ENCODE measurements around the gene AKAP13. TPM values are rescaled to one million over a fixed set of nuclear protein-coding genes. Genes with fewer than 3 reads are reported as not detected.

Gene AKAP13
- total and polyA plus RNA-seq, 2 of the 13 experiments (the other 11 are each of a cell fraction or from before 2014, with no cell fraction given), result 6.7 to 27.1 TPM

DNA sequence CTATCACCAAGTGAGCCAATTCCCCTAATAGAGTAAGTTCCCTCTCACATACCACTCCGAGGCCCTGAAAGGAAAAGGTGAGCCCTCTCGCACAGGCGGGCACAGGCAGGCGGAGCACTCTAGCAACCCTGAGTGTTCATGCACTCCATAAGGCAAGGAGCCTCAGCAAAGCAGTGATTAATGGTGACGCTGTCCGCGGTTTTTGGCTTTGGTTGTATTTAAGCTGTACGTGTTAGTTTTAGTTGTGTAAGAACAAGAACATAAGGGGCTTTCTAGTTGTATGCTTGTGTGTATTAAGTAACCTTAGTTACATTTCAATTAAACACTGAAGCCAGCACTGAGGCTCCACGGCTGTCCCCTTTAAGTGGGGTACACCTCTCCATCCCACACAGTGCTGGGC, 381.2 kb downstream of the AKAP13 start (continued):
- TF ChIP-seq, protein P1, sequence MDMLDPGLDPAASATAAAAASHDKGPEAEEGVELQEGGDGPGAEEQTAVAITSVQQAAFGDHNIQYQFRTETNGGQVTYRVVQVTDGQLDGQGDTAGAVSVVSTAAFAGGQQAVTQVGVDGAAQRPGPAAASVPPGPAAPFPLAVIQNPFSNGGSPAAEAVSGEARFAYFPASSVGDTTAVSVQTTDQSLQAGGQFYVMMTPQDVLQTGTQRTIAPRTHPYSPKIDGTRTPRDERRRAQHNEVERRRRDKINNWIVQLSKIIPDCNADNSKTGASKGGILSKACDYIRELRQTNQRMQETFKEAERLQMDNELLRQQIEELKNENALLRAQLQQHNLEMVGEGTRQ (IDR thresholded peaks at IDR 0.05; ENCODE audit: low read depth, low read length), result no peak
- TF ChIP-seq, protein P1 (CRISPR knock-in tag; IDR thresholded peaks at IDR 0.05; ENCODE audit: borderline replicate concordance), result no peak
- TF ChIP-seq ZNF83 (CRISPR knock-in tag; IDR thresholded peaks at IDR 0.05; ENCODE audit: borderline replicate concordance), result no peak
- TF ChIP-seq ZNF567 (CRISPR knock-in tag; IDR thresholded peaks at IDR 0.05; ENCODE audit: borderline replicate concordance), result no peak
- no peak for TF ChIP-seq EED (CRISPR knock-in tag; IDR thresholded peaks at IDR 0.05)
- no peak for TF ChIP-seq PRPF4 (IDR thresholded peaks at IDR 0.05; ENCODE audit: low read depth, low read length, poor library complexity, severe bottlenecking)
- no peak for TF ChIP-seq EEA1 (CRISPR knock-in tag; IDR thresholded peaks at IDR 0.05; ENCODE audit: borderline replicate concordance)
- TF ChIP-seq MAZ (IDR thresholded peaks at IDR 0.05; ENCODE audit: borderline replicate concordance, low read depth, low read length), result no peak
- TF ChIP-seq MAZ (CRISPR knock-in tag; IDR thresholded peaks at IDR 0.05; ENCODE audit: low read depth), result no peak
- no peak for TF ChIP-seq ATF7-NPFF (CRISPR knock-in tag; IDR thresholded peaks at IDR 0.05; ENCODE audit: low read depth)

DNA sequence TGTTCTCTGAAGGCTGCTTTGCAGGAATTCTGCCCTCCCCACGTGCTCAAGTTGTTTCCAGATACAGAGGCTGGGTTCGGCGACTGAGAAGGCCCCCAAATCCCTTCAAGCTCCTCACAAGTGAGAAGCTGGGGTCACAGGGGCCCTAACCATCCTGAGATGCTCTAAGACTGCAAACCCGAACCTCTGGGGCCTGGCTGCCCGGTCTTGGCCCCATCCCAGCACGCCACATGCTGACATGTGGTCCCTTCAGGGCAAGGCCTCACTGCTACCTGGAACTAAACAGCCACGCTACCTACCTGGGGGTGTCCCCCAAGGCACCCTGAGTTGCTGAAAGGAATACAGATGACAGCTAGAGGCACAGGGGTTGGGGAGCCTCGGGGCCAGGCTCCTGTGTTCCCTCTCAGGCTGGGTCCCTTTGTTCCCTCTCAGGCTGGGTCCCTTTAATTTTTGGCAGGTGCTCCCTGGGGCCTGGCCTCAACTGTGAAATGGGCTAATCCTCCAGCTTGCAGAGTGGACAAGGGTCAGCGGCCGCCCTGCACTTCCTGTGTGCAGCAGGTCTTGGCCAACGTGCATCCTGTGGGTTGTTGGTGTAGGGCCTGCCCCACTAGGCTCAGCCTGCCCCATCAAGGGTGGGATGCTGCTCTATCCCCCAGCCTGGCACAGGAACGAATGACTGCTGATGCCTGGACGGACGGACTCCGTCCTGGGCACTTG, 381.8 kb downstream of the AKAP13 start:
- Histone ChIP-seq H3K4me3 (replicated peaks in 1 of 3; ENCODE audit: insufficient read depth in 1 of 3, low read depth in 2 of 3, low read length in 3 of 3) (no peak overlapping the region), H3K27me3 (ENCODE audit: control insufficient read depth in 1 of 2, insufficient read depth in 2 of 2, low read length in 2 of 2) (no peaks in the 10 kb centered on the region), H4K20me1 (ENCODE audit: insufficient read depth, low read length) (no peaks in the 10 kb centered on the region), H3K4me2 (ENCODE audit: low read depth, low read length) (no peak overlapping the region), H2AFZ (ENCODE audit: low read length) (no peak overlapping the region), H3K79me2 (ENCODE audit: insufficient read depth, low read length) (no peaks in the 10 kb centered on the region), H3K9ac (ENCODE audit: insufficient read depth, low read depth, low read length) (no peak overlapping the region), H3K9me3 (ENCODE audit: low read length) (no peaks in the 10 kb centered on the region), H3K27ac (ENCODE audit: extremely low read length, insufficient read depth, low read length) (no peak overlapping the region), H3K4me1 (ENCODE audit: insufficient read depth, low read length) (peaks cover 19% of the 10 kb centered on the region), H3K36me3 (replicated peaks in 1 of 2; ENCODE audit: control insufficient read depth in 1 of 2, insufficient read depth in 2 of 2, low read length in 2 of 2) (peaks cover 9 to 12% of the 10 kb centered on the region in 2 experiments; a peak in 2 of 5 replicates)
- in situ Hi-C loops (cut with HindIII; ENCODE audit: extremely low pct_ligation_motif_present, low pct_unique_long_range_greater_than_20kb) (no loop called here), intact Hi-C loops (cut with micrococcal nuclease; ENCODE audit: unreplicated experiment) (no loop called here)
- ATAC-seq, result no peak
- WGBS (ENCODE audit: low lambda C conversion rate), result 95% methylated on average over 4 of the region's 15 CpGs
- ChIA-PET CTCF (ENCODE audit: low intra/inter-chr PET ratio, low total read pairs) (no interaction called here), POLR2A (no interaction called here)
- DNase-seq (ENCODE audit: low spot score), result no peak
- no peak for FAIRE-seq
- no TSS peak for BruUV-seq (replicated peaks)
- no peak for TF ChIP-seq CHD4 (IDR thresholded peaks at IDR 0.05; ENCODE audit: borderline replicate concordance, low read length)
- TF ChIP-seq, protein P2, sequence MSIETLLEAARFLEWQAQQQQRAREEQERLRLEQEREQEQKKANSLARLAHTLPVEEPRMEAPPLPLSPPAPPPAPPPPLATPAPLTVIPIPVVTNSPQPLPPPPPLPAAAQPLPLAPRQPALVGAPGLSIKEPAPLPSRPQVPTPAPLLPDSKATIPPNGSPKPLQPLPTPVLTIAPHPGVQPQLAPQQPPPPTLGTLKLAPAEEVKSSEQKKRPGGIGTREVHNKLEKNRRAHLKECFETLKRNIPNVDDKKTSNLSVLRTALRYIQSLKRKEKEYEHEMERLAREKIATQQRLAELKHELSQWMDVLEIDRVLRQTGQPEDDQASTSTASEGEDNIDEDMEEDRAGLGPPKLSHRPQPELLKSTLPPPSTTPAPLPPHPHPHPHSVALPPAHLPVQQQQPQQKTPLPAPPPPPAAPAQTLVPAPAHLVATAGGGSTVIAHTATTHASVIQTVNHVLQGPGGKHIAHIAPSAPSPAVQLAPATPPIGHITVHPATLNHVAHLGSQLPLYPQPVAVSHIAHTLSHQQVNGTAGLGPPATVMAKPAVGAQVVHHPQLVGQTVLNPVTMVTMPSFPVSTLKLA (IDR thresholded peaks at IDR 0.05), result no peak
- no peak for TF ChIP-seq FOXK1 (CRISPR knock-in tag; IDR thresholded peaks at IDR 0.05; ENCODE audit: borderline replicate concordance, low read depth)
- no peak for TF ChIP-seq ONECUT2 (CRISPR knock-in tag; IDR thresholded peaks at IDR 0.05)
- TF ChIP-seq NFYC (CRISPR knock-in tag; IDR thresholded peaks at IDR 0.05), result no peak
- TF ChIP-seq, protein P3, sequence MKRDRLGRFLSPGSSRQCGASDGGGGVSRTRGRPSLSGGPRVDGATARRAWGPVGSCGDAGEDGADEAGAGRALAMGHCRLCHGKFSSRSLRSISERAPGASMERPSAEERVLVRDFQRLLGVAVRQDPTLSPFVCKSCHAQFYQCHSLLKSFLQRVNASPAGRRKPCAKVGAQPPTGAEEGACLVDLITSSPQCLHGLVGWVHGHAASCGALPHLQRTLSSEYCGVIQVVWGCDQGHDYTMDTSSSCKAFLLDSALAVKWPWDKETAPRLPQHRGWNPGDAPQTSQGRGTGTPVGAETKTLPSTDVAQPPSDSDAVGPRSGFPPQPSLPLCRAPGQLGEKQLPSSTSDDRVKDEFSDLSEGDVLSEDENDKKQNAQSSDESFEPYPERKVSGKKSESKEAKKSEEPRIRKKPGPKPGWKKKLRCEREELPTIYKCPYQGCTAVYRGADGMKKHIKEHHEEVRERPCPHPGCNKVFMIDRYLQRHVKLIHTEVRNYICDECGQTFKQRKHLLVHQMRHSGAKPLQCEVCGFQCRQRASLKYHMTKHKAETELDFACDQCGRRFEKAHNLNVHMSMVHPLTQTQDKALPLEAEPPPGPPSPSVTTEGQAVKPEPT (CRISPR knock-in tag; IDR thresholded peaks at IDR 0.05; ENCODE audit: low read depth), result no peak
- no peak for TF ChIP-seq TCF7 (IDR thresholded peaks at IDR 0.05; ENCODE audit: low read depth)
- TF ChIP-seq ZMYM2 (CRISPR knock-in tag; IDR thresholded peaks at IDR 0.05), result no peak
- no peak for TF ChIP-seq TRIM24 (CRISPR knock-in tag; IDR thresholded peaks at IDR 0.05)
